ENCODE results near the gene RHBG. TPM values are rescaled to one million over a fixed set of nuclear protein-coding genes. Genes with fewer than 3 reads are reported as not detected.

RHBG gene
- total and polyA plus RNA-seq, 2 donors (not counting 1 experiment from before 2014, with no cell fraction given): not detected

DNA sequence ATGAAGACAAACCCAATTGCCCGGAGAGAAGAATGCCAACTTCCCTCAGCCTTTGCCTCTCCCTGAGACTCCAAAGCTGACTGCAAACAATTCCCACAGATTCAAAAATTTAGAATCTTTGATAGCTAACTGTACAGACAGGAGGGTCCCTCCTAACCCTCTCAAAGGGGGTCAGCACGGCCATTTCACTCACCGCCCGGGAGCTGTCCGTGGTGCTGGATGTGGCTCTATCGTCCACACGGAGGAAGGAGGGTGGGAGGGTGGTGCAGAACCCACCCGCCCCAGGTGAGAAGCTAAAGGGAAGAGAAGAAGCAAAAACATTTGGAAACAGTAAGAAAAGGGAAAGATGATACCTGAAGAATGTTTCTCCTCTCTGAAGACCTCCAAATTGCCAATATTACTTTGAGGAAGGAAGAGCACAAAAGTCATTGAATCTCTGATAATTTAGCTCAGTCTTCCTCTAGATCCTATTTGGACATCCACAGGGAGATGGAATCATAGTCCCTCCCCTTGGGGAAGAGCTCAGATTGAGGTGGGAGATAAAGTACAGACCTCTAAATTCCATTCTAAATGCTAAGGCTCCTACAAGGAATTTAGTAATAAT is 45.6 kb downstream of the RHBG start:
- TF ChIP-seq EZH2 (IDR thresholded peaks at IDR 0.05; ENCODE audit: borderline replicate concordance, insufficient read depth, low read depth, low read length, poor library complexity, severe bottlenecking): no peak
- TF ChIP-seq, protein P1, sequence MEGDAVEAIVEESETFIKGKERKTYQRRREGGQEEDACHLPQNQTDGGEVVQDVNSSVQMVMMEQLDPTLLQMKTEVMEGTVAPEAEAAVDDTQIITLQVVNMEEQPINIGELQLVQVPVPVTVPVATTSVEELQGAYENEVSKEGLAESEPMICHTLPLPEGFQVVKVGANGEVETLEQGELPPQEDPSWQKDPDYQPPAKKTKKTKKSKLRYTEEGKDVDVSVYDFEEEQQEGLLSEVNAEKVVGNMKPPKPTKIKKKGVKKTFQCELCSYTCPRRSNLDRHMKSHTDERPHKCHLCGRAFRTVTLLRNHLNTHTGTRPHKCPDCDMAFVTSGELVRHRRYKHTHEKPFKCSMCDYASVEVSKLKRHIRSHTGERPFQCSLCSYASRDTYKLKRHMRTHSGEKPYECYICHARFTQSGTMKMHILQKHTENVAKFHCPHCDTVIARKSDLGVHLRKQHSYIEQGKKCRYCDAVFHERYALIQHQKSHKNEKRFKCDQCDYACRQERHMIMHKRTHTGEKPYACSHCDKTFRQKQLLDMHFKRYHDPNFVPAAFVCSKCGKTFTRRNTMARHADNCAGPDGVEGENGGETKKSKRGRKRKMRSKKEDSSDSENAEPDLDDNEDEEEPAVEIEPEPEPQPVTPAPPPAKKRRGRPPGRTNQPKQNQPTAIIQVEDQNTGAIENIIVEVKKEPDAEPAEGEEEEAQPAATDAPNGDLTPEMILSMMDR (IDR thresholded peaks at IDR 0.05): no peak
- Mint-ChIP-seq H3K4me3 (no peak overlapping the region), H3K9me3 (ENCODE audit: insufficient read depth) (no peaks in the 10 kb centered on the region), H3K4me1 (peaks cover 5% of the 10 kb centered on the region), H3K27me3 (peaks cover 63% of the 10 kb centered on the region), H3K27ac (no peak overlapping the region)
- DNase-seq (peak; percentile 28), ATAC-seq (ENCODE audit: low read depth) (no peak)
- Histone ChIP-seq H3K36me3 (replicated peaks in 1 of 2; ENCODE audit: control extremely low read depth in 1 of 2, control insufficient read depth in 1 of 2, extremely low read depth in 1 of 2, insufficient read depth in 2 of 2, low read length in 1 of 2) (no peaks in the 10 kb centered on the region), H3K4me1 (ENCODE audit: control insufficient read depth in 2 of 2, insufficient read depth in 2 of 2, low read length in 2 of 2) (peaks cover under 1 to 1% of the 10 kb centered on the region in 2 donors), H3K4me3 (ENCODE audit: control extremely low read depth in 1 of 5, extremely low read depth in 1 of 5, insufficient read depth in 1 of 5, low read depth in 2 of 5, low read length in 4 of 5) (no peak overlapping the region), H3K4me2 (replicated peaks; ENCODE audit: low read depth, low read length, poor library complexity, severe bottlenecking) (no peak overlapping the region), H2AFZ (ENCODE audit: insufficient read depth, low read depth, low read length, poor library complexity, severe bottlenecking) (no peak overlapping the region), H3K27ac (ENCODE audit: low read length in 2 of 2) (no peak overlapping the region), H3K9me3 (ENCODE audit: control extremely low read depth in 1 of 3, control insufficient read depth in 2 of 3, insufficient read depth in 1 of 3, low read length in 2 of 3) (peaks cover 0 to 2% (median 0%) of the 10 kb centered on the region in 3 donors), H4K20me1 (ENCODE audit: control insufficient read depth, insufficient read depth, low read length, poor library complexity, severe bottlenecking) (no peaks in the 10 kb centered on the region), H3K9ac (ENCODE audit: low read length) (no peak overlapping the region), H3K27me3 (replicated peaks in 1 of 4; ENCODE audit: control extremely low read depth in 1 of 4, control insufficient read depth in 3 of 4, insufficient read depth in 4 of 4, low read length in 3 of 4) (peaks cover 0 to 55% (median 24%) of the 10 kb centered on the region in 4 experiments), H3K79me2 (ENCODE audit: control insufficient read depth, insufficient read depth, low read length) (no peaks in the 10 kb centered on the region)
- ChIA-PET POLR2A (no interaction called here), CTCF (interaction anchor here (0.9 to 1.6 kb wide), 3 partner anchors 29 to 31 kb away, joined by 3 to 12 read pairs (median 8); no protein-coding TSS in a partner anchor)
- WGBS (ENCODE audit: insufficient coverage): 78% methylated on average over 1 of the region's 8 CpGs
- intact Hi-C loops (cut with micrococcal nuclease): no loop called here

DNA sequence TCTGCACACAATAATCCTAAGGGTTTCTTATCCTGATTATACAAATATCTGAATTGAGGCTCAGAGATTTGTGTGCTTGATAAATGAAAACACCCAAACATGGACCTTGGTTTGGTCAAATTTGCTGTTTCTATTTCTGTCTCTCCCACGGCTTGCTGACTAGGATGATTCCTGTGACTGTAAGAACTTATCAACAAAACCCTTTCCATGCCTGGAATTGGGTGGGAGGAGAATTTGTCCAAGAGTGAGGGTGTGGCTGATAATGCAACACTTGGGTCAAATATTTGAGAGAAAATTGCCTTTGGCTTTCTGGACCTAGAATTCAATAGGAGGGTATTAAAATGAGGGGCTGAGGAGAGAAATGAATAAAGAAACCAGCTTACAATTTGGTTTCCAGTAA is 48.0 kb downstream of the RHBG start:
- H3K9me3 Mint-ChIP-seq (ENCODE audit: insufficient read depth): no peaks in the 10 kb centered on the region
- Histone ChIP-seq H4K20me1 (ENCODE audit: control insufficient read depth, insufficient read depth, low read length, poor library complexity, severe bottlenecking) (no peaks in the 10 kb centered on the region), H3K27ac (ENCODE audit: low read length in 2 of 2) (no peak overlapping the region), H2AFZ (ENCODE audit: insufficient read depth, low read depth, low read length, poor library complexity, severe bottlenecking) (no peak overlapping the region), H3K4me2 (replicated peaks; ENCODE audit: low read depth, low read length, poor library complexity, severe bottlenecking) (no peak overlapping the region), H3K4me1 (ENCODE audit: control insufficient read depth in 2 of 2, insufficient read depth in 2 of 2, low read length in 2 of 2) (peaks cover 25% of the 10 kb centered on the region in 2 donors), H3K79me2 (ENCODE audit: control insufficient read depth, insufficient read depth, low read length) (no peaks in the 10 kb centered on the region), H3K27me3 (replicated peaks in 1 of 4; ENCODE audit: control extremely low read depth in 1 of 4, control insufficient read depth in 3 of 4, insufficient read depth in 4 of 4, low read length in 3 of 4) (peaks cover 0 to 75% (median 38%) of the 10 kb centered on the region in 4 experiments), H3K9me3 (ENCODE audit: control extremely low read depth in 1 of 3, control insufficient read depth in 2 of 3, insufficient read depth in 1 of 3, low read length in 2 of 3) (peaks cover 0 to 11% (median 0%) of the 10 kb centered on the region in 3 donors), H3K4me3 (ENCODE audit: control extremely low read depth in 1 of 5, extremely low read depth in 1 of 5, insufficient read depth in 1 of 5, low read depth in 2 of 5, low read length in 4 of 5) (no peak overlapping the region), H3K9ac (ENCODE audit: low read length) (no peak overlapping the region), H3K36me3 (replicated peaks in 1 of 2; ENCODE audit: control extremely low read depth in 1 of 2, control insufficient read depth in 1 of 2, extremely low read depth in 1 of 2, insufficient read depth in 2 of 2, low read length in 1 of 2) (no peaks in the 10 kb centered on the region)
- ChIA-PET POLR2A (no interaction called here), CTCF (interaction anchor here (0.9 to 1.6 kb wide), 3 partner anchors 29 to 31 kb away, joined by 5 to 6 read pairs (median 5); no protein-coding TSS in a partner anchor)
- peaks cover 26% of the 10 kb centered on the region for H3K4me1 Mint-ChIP-seq
- TF ChIP-seq, protein P1 (IDR thresholded peaks at IDR 0.05): no peak
- no peak for TF ChIP-seq EZH2 (IDR thresholded peaks at IDR 0.05; ENCODE audit: borderline replicate concordance, insufficient read depth, low read depth, low read length, poor library complexity, severe bottlenecking)
- H3K27me3 Mint-ChIP-seq: peaks cover 69% of the 10 kb centered on the region
- no peak for ATAC-seq (ENCODE audit: low read depth)
- no peak overlapping the region for H3K4me3 Mint-ChIP-seq
- no peak for DNase-seq
- no peak overlapping the region for H3K27ac Mint-ChIP-seq
- WGBS (ENCODE audit: insufficient coverage): no CpG with 5 or more reads among the region's 1 CpG
- intact Hi-C loops (cut with micrococcal nuclease): no loop called here

Measured in B cell (primary cell).